Measurements from ENCODE around the gene MEPCE.
"Not testable (repeated sequence)": the region's sequence is repeated elsewhere in the genome, so short reads cannot be mapped to it uniquely, and the experiment has no call there.

Gene MEPCE, protein sequence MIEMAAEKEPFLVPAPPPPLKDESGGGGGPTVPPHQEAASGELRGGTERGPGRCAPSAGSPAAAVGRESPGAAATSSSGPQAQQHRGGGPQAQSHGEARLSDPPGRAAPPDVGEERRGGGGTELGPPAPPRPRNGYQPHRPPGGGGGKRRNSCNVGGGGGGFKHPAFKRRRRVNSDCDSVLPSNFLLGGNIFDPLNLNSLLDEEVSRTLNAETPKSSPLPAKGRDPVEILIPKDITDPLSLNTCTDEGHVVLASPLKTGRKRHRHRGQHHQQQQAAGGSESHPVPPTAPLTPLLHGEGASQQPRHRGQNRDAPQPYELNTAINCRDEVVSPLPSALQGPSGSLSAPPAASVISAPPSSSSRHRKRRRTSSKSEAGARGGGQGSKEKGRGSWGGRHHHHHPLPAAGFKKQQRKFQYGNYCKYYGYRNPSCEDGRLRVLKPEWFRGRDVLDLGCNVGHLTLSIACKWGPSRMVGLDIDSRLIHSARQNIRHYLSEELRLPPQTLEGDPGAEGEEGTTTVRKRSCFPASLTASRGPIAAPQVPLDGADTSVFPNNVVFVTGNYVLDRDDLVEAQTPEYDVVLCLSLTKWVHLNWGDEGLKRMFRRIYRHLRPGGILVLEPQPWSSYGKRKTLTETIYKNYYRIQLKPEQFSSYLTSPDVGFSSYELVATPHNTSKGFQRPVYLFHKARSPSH

DNA sequence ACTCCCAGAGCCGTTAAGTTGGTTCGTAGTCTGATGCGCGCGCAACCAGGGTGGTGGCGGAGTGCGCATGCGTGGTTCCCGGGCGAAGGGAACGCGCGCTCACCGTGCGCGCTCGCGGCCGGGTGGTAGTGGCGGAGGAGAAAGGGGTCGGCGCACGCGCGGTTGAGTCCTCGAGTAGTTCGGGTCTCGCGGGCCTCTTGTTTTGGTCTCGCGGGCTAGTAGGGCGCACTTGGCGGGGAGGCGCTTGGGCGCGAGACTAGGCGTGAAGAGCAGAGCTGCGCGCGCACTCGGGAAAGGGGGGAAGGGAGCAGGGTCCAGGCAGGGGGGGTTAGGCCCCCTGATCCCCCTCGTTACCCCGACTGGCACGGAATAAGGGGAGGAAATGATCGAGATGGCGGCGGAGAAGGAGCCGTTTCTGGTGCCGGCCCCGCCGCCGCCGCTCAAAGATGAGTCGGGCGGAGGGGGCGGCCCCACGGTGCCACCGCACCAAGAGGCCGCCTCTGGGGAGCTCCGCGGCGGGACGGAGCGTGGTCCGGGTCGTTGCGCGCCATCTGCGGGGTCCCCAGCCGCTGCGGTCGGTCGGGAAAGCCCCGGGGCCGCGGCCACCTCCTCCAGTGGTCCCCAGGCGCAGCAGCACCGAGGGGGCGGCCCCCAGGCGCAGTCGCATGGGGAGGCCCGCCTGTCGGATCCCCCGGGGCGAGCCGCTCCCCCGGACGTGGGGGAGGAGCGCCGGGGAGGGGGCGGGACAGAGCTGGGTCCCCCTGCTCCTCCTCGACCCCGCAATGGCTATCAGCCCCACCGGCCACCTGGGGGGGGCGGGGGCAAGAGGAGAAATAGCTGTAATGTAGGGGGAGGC is at the start of gene MEPCE:
TSS of gene MEPCE (plus strand) at position 195 of the 856 bp plus-strand sequence. CDS start at position 383, 188 bp downstream.
- peak; percentile 96 for DNase-seq (ENCODE audit: low read depth)

DNA sequence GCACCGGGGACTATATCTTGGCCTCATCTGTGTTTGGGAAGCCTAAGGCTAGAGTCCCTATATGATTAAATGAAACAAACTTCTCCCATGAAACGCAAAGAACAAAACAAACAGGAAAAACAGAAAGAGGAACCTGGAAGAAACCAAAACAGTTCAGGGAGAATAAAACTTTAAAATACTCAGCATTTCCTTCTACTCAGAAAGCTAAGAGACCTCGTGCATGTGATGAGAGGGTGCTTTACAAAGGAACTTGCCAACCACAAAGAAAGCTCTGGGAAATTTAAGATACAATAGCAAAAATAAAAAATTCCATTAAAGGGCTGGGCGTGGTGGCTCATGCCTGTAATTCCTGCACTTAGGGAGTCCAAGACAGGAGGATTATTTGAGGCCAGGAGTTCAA is 49.4 kb upstream of the MEPCE start:
- no peak for DNase-seq (ENCODE audit: low read depth)

DNA sequence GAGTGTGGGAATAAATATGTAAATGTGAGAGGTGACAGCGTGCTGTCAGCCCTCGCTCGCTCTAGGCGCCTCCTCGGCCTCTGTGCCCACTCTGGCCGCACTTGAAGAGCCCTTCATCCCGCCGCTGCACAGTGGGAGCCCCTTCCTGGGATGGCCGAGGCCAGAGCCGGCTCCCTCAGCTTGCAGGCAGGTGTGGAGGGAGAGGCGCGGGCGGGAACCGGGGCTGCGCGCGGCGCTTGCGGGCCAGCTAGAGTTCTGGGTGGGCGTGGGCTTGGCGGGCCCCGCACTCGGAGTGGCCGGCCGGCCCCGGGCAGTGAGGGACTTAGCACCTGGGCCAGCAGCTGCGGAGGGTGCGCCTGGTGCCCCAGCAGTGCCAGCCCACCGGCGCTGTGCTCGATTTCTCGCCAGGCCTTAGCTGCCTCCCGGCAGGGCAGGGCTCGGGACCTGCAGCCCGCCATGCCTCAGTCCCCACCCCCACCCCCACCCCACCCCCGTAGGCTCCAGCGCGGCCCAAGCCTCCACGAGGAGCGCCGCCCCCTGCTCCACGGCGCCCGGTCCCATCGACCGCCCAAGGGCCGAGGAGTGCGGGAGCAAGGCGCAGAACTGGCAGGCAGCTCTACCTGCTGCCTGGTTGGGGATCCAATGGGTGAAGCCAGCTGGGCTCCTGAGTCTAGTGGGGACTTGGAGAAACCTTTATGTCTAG is 47.9 kb upstream of the MEPCE start:
- DNase-seq (ENCODE audit: low read depth), result not testable (repeated sequence)

DNA sequence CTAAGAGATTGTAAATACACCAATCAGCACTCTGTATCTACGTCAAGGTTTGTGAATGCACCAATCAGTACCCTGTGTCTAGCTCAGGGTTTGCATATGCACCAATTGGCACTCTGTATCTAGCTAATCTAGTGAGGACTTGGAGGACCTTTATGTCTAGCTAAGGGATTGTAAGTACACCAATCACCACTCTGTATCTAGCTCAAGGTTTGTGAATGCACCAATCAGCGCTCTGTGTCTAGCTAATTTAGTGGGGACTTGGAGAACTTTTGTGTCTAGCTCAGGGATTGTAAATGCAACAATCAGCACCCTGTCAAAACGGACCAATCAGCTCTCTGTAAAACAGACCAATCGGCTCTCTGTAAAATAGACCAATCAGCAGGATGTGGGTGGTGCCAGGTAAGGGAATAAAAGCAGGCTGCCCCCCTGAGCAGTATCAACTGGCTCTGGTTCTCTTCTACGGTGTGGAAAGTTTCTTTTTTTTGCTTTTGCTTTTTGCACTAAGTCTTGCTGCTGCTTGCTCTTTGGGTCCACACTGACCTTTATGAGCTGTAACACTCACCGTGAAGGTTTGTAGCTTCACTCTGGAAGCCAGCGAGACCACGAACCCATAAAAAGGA is 47.3 kb upstream of the MEPCE start:
- DNase-seq (ENCODE audit: low read depth), result not testable (repeated sequence)

DNA sequence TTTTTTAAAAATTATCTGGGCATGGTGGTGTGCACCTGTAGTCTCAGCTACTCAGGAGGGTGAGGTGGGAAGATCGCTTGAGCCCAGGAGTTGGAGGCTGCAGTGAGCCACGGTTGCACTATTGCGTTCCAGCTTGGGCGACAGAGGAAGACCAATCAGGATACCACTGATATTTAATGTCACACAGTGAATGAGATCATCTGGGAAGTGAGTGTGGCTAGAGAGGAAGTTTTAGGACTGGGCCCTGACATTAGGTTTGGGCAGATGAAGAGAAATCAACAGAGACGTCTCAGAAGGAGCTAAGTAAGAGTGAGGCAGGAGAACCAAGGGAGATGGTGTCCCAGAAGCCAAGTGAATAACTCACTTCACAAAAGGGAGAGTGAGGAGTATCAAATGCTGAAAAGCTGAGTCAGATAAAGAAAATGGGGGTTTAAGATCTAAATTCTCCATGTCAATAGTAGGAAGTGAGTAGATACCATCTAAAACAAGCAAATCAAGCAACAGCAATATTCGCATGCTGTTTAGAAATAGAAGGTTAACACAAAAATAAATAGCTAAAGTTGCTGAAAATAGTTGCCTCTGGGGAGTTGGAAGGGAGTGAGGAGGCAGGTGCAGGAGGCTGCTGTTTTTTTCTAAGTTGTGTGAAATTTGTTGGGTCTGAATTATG is 44.9 kb upstream of the MEPCE start:
- no peak for DNase-seq (ENCODE audit: low read depth)

DNA sequence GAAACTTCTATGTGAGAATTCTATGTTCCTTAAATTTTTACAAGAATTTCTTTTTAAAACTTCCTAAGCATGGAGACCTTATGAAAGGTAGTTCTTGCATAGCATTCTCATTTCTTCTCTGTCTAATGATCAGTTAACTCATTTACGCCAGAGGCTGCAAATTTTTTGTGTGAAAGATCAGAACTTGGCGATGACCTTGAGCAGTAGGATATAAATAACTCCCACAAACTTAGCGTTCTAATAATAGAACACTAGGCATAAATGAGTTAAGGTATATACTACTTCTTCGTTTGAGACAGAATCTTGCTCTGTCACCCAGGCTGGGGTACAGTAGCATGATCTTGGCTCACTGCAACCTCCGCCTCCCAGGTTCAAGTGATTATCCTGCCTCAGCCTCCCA is 42.7 kb upstream of the MEPCE start:
- no peak for DNase-seq (ENCODE audit: low read depth)

DNA sequence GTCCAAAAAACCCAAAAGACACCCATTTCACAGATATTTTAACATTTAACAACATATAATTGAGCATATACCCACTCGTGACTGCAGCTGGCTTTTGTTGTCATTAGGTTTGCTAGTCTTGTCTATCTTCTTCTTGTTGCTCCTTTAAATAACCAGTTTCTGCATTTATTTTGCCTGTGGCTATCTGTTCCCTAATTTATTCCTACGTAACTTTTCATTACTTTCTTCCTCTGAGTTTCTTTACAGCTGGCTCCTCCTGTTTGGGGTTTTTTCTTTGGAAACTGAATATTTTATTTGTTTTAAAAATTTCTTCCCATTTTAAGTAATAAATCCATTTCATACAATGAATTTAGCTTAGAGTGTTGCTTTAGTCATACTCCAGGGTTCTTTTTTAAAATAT is 41.9 kb upstream of the MEPCE start:
- no peak for DNase-seq (ENCODE audit: low read depth)

DNA sequence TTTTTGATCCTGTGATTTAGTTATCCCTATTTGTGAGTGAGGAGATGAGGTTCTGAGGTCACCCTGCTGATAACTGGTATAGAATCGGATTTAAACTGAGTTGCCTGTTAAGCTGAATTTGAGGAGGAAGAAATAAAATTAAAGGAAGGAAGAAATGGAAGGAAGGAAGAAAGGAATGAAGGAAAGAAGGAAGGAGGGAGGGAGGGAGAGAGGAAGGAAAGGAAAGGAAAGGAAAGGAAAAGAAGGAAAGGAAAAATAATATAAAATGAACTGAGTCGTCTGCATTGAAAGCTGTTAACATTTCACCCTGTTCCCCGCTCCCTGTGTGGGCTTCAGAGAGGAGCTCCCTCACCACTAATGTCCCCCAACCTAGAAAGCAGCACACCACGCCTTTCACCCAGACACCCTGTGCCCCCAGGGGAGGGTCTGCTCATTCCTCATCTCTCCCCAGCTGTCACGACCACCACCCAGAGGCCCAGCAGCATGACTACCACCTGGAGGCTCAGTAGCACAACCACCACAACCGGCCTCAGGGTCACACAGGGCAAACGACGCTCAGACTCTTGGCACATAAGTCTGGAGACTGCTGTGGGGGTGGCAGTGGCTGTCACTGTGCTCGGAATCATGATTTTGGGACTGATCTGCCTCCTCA is 40.1 kb upstream of the MEPCE start:
- no peak for DNase-seq (ENCODE audit: low read depth)

DNA sequence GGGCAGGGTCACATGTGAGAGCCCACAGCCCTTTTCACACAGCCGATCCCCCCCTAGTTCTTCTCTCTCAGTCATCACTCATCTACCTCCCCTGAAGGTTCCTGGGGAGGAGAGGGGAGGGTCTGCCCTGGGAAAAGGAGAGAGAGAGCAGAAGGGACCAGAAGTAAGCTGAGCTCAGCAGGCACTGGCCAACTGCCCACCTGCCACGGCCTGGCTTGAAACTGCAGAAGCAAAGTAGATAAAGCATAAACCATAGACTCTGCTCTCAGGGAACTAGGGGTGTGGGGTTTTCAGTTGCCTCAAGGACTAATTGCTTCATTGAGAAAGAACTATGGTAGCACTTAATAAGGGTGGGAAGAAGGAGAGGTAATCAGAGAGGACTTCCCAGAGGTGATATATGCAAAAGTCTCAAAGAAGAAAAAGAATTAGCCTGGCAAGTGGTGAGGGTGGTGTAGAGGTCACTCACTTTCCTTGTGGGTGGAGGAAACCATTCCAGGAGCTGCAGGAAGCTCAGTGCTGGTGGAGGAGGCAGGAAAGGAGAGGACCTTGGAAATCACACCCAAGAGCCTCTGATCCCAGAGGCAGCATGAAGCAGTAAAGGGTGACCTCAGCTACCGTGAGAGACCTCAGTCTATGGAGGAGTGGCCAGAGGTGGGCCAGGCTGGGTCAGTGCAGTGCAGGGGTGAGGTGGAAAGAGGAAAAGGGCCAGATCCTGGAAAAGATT is 39.2 kb upstream of the MEPCE start:
- DNase-seq (ENCODE audit: low read depth), result no peak

DNA sequence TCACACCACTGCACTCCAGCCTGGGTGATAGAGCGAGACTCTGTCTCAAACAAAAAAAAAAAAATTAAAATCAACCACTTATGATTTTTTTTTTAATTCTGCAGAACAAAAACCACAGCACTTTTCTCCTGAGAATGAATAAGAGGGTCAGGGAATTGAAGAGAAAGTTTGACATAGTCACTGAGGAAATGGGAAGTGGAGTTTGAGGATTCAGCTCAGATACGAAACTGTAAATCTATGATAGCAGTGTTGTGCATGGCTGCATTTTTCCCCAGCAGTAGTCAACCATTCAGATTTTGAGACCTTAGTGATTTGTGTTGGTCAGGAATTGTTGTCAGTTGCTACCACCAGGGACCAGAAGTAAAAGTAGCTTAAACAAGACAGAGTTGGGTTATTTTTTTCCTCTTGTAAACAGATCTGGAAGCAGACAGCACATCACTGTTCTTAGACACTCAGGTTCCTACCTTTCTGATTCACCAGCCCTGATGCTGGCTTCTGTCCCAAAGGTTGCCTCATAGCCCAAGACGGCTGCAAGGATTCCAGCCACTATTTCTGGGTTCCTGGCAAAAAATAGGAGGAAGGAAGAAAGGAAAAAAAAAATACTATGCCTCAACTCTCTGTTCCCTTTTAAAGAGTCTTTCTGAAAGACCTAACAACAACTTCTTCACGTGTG is 36.3 kb upstream of the MEPCE start:
- DNase-seq (ENCODE audit: low read depth), result no peak

DNA sequence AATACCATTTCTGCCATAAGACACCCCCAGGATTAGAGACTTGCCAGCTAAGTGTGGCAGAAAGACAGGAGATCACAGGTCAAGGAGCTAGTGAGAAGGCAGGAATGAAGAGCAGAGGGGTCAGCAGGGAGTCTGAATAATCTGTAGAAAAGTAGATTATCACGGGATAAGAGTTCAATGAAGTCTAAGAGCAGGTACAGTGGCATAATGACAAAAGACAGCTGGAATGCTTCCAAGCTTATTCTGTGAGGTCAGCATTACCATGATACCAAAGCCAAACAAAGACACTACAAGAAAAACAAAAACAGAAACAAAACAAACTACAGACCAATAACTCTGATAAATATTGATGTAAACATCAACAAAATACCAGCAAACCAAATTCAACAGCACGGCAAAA is 35.6 kb upstream of the MEPCE start:
- no peak for DNase-seq (ENCODE audit: low read depth)

DNA sequence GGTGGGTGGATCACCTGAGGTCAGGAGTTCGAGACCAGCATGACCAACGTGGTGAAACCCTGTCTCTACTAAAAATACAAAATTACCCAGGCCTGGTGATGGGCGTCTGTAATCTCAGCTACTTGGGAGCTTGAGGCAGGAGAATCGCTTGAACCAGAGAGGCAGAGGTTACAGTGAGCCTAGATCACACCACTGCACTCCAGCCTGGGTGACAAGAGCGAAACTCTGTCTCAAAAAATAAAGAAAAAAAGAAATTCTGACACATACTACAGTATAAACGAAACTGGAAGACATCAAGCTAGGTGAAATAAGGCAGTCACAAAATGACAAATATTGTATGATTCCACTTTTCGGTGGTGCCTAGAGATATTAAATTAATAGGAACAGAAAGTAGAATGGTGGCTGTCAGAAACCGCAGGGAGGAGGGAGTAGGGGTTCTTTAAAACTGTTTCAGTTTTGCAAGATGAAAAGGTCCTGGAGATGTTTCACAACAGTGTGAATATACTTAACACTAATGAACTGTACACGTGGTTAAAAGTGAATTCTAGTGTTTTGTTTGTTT is 33.1 kb upstream of the MEPCE start:
- DNase-seq (ENCODE audit: low read depth), result no peak

DNA sequence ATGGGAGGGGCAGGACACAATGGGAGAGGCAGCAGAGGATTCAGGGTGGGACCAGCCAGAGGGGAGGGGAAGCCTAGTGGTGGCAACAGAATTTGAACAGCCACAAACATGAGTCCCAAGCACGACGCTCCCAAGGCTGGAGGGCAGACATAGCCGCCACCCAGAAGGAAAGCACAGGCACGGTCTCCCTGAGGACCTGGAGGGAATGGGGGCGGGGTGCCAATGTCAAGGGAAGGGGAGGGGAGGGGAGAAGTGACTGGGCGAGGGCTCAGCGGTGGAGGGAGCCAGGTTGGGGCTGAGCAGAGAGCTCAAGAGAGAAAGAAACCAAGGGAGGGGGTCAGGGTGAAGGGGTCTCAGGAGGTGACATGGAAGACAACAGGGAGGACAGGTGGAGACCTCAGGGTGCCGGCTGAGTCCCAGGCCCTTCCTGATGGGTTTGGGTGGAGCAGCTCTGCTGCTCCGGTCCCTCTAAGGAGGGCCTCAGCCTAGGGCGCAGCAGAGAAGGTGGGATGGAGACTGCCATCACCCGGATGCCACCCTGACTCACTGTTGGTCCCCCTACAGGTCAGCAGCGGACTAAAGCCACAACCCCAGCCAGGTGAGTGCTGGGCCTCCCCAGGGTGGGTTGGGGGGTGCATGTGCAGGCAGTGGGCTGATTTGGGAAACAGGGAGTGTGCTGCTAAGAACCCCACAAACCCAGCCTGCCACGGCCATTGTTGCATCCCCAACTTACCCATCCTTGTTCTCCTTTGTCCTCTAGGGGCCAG is 32.1 kb upstream of the MEPCE start:
- DNase-seq (ENCODE audit: low read depth), result no peak

DNA sequence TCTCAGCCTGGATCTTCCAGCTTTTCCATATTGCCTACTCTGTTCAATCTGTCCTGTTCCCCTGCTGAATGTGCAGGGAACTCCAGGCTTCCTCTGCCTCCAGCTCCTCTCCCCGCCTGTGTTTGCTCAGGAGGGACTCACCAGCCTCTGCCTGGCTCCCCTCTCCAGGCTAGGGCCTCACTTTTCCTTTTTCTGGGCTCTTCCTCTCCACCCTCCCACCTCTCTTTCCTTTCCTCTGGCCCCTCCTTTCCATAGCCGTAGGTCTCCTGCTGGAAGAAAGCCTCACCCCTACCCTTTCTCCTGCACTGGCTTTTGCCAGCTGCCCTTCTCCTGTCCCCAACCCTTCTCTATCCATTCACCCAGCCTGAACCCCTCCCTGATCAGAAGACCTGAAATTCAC is 31.4 kb upstream of the MEPCE start:
- DNase-seq (ENCODE audit: low read depth), result no peak

DNA sequence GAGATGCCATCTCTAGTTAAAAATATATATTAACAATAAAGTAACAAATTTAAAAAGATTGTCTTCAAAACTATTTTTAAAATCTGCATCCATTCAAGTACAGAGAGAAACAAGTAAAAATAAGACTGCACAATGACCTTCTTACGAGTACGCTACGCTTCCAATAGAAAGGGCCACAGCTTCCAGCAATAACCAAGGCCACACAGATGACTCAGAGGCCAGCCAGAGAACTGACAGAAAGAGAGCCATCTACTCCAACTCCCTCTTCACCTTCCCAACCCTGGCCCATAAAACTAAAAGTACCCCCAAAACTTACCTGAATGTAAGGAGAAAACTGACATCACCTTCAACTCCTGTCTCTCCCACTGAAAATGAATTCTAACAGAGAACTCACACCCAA is 29.6 kb upstream of the MEPCE start:
- DNase-seq (ENCODE audit: low read depth), result no peak

DNA sequence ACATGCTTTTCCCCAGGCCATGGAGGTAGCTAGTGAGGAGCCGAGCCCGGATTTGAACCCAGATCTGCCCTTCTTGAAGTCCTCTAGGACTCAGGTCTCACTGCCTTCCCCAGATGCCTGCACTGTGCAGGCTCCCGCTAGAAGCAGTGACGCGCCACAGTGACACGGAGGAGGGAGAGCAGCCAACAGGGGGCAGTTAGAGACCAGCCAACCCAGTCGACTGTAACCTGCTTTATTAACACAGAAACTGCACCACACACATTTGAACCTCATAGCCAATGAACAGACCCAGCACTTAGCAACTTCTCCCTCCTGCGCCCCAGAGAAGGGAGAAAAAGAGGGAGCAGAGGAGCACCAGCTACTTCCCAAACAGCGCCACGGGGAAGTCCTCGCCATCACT is 29.0 kb upstream of the MEPCE start:
- no peak for DNase-seq (ENCODE audit: low read depth)

DNA sequence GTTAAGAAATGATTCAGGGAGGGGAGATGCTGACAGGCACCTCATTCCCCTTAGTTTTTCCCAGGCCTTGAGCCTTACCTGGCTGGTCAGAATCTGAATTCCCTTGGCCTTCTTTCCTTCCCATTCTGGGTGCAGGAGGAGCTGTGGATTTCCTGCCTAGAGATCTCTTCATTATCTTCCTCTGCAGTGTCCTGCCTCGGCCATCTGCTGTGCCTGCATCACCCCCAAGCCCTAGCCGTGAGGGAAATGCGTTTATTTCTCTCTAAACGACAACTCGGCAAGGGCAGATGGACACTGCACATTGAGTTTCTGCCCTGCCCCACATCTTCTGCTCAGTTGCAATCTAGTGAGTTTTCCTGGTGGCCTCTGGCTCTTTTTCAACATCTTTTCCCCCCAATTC is 27.8 kb upstream of the MEPCE start:
- no peak for DNase-seq (ENCODE audit: low read depth)

DNA sequence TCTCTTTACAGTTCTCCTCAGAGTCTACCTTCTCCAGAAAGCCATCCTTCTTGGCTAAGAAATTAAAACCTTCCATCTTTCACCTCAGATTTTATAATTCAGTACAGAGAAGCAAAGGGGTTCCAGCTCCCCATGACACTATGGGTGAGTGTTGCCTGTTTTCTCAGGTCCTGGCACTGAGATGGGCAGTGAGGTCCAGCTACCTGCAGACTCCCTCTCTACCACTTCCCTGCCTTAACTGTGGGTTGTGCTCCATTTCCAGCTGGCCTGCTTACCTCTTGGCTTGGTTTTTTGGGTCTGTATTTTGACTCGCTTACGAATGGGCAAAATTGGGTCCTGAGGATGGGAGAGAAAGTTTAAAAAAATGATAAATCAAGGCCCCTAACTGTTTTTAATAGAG is 27.4 kb upstream of the MEPCE start:
- no peak for DNase-seq (ENCODE audit: low read depth)

All from stimulated activated CD8-positive, alpha-beta memory T cell treated with anti-CD3 and anti-CD28 coated beads, Interleukin-12 subunit alpha, Interleukin-12 subunit beta, amount 100 ng/mL, for 4 hours (primary cell).